ENCODE results near the gene TBC1D22B.
"Not testable (repeated sequence)": the region's sequence is repeated elsewhere in the genome, so short reads cannot be mapped to it uniquely, and the experiment has no call there.

TBC1D22B gene

GRCh38 chr6:37303091-37303660, 45.6 kb downstream of the TBC1D22B start:
- DNase-seq (ENCODE audit: low read depth in 2 of 2) = no peak

- DNase-seq (ENCODE audit: low read depth in 2 of 2) = no peak
These were observed 46.4 kb downstream of the TBC1D22B start for GRCh38 chr6:37303891-37304503.

GRCh38 chr6:37304766-37305165, 47.2 kb downstream of the TBC1D22B start:
- no peak for DNase-seq (ENCODE audit: low read depth in 2 of 2)

GRCh38 chr6:37305841-37306425, 48.4 kb downstream of the TBC1D22B start:
- no peak for DNase-seq (ENCODE audit: low read depth in 2 of 2)

GRCh38 chr6:37306624-37307222, 49.2 kb downstream of the TBC1D22B start:
- no peak for DNase-seq (ENCODE audit: low read depth in 2 of 2)

DNA sequence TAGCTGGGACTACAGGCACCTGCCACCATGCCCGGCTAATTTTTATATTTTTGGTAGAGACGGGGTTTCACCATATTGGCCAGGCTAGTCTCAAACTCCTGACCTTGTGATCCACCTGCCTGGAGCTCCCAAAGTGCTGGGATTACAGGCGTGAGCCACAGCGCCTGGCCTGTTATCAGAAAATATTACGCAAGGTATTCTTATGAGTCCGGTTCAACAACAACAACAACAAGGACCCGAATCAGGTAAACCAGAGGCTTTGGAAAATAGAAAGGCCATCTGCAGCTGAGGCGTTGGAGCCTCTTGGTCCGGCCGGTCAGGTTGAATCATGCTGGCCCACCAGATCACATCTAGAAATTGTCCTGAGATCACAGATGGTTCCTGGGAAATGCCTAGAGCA, 49.9 kb downstream of the TBC1D22B start:
- DNase-seq (ENCODE audit: low read depth in 2 of 2) = not testable (repeated sequence)

DNA sequence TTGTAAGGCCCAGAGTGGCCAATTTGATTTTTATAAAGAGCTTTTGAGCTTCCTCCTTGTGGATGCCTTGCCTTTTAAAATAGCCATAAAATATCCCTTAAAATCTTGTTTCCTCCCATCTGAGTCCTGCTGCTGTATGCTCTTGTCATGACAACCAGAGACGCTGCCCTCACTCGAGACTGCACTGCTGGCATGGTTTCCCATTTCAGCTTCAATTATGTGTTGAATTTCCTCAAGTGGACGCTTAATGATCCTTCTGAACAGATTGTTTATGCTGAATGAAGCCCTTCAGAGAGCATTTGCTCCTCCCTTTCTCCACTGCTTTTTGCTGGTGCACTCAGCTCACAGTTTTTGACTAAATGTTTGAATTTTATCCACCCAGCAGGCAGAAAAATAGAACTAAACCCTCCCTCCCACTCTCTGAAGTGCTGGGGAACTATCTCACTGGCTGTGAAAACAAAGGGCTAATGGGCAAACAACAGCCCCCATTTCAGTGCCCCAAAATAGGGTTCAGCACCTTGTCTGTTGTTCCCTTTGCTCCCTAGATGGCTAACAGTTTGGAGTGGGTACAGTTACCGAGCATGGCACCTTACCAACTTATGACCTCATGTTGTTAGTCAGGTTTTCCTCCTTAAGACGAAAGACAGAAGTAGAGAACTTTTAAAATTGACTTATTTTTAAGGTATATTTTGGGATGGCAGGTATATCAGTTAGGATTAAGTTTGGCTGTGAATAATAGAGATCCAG, 50.7 kb downstream of the TBC1D22B start:
- no peak for DNase-seq (ENCODE audit: low read depth in 2 of 2)

- DNase-seq (ENCODE audit: low read depth in 2 of 2) = no peak
These were observed 51.5 kb downstream of the TBC1D22B start for GRCh38 chr6:37309046-37309445.

DNA sequence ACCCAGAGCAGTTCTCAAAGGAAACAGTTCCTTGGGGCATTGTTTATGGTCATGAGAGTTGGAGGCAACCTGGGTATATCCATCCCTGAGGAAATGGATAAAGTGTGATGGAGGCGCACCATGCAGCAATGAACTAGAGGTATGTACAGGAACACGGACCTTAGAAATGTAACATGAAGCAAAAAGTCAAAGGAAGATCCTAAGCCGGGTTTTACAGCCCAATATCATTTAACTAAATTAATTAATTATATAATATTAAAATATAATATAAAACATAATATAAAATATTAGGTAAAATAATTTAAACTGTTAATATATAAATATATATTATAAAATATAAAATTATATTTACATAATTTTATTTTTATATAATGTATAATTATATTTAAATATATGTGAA, 52.1 kb downstream of the TBC1D22B start:
- DNase-seq (ENCODE audit: low read depth in 2 of 2) = no peak

DNA sequence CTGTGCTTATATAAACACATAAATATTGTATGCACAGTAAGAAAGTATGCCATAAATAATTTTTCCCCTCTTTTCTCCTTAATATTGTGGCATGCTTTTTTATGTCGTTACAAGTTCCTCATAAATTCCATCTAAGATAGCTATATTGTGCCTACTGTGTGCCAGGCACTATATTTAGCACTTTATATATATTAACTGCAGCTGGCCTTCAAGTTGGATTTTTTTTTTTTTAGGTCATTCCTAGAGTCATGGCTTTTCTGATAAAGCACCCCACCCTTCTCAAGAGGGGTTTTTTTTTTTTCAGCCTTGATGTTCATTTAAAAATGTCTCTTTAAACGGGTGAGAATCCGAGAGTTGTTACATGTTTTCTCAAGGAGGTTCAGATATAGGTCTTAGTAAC, 53.4 kb downstream of the TBC1D22B start:
- DNase-seq (ENCODE audit: low read depth in 2 of 2) = no peak

DNA sequence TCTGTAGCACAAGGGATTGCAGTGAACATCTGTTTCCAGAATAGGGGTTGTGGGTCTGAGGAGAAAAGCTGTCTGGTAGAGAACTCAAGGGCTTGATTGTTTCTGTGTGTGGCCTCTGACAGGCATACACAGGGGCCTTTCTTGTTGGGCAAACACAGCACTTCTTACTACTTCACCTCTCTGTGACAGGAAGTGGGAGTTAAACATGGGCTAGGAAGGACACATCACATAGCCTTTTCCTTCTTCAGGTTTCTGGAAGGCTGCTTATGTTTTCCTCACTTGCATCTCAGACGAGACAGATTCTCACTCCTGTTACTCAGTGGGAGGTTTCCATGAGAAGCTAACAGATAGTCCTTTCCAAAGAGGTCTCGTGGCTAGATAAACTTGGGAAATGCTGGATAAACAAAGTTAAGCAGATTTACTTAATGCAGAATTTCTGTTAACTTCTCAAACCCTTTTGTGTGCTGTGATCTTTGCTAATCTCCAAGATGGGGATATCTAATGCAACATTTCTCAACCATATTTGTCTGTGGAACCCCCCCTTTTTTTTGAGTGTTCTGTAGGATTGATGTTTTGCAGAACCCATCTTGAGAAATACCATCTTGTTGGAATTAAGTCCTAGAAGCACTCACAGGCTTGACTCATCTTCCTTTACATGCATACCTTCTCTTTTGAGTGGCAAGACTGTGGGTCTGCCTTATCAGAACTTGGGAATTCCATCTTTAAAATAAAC, 54.3 kb downstream of the TBC1D22B start:
- no peak for DNase-seq (ENCODE audit: low read depth in 2 of 2)

DNA sequence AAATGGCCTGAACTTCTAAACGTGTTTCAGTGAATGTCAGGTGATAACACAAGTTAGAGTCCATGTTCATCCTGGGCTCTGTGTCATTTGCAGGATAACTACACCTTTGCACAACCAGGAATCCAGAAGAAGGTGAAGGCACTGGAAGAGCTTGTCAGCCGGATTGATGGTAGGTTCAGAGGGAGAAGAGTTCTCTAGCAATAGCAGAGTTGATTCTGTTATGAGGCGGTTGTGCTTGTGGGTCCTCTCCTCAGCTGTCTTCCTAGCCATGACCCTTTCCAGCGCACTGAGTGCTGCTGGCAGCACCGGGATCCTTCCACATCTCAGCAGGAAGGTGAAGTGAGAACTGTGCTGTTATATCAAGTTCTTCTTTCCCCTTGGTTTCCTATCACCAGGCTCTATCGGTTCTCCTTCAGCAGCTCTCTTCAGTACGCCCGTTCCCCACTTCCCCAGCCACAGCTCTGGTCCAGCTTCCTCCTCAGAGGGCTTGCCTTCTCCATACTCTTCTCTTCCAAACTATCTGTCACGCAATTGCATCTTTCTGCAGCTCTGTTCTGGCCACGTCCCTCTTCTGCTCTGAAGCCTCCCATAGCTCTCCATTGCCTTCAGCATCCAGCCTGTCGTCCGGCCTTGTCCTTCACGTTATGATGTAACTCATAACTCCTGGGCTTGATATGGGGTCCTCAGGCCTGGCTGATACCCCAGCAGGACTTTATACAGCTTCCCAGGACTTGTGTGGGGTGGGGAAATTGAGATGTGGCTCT, 56.3 kb downstream of the TBC1D22B start:
- no peak for DNase-seq (ENCODE audit: low read depth in 2 of 2)

GRCh38 chr6:37314487-37315156, 57.0 kb downstream of the TBC1D22B start:
- DNase-seq (ENCODE audit: low read depth in 2 of 2) = peak in 1 of 2 donors; percentile 5

DNA sequence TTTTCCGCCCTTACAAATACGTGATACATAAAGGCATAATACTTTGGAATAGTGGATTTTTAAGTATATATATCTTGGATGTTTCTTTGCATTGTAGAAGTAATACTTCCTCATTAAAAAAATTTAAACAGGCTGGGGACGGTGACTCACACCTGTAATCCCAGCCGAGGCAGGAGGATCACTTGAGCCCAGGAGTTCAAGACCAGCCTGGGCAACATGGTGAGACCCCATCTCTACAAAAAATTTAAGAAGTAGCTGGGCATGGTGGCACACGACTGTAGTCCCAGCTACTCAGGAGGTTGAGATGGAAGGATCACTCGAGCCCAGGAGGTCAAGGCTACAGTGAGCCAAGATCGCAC, 57.6 kb downstream of the TBC1D22B start:
- DNase-seq (ENCODE audit: low read depth in 2 of 2) = no peak

DNA sequence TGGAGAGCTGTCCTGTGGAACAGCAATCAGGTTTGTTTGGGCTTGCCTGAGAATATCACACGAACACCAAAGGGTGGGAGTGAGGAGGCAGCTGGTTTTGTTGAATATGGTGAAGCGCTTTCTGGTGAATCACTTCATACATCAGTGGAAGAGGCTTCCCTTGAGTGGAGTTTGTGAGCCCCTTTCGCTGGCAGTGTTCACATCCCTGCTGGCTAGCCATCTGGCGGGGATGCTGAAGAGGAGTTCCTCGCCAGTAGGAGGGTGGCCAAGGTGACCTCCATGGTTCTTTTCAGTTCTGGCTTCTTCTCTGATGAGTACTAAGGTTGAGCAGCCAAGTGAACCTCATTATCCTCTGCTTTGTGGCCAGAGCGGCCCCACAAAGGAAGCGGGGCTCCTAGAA, 58.5 kb downstream of the TBC1D22B start:
- DNase-seq (ENCODE audit: low read depth in 2 of 2) = no peak

- DNase-seq (ENCODE audit: low read depth in 2 of 2) = no peak
These were observed 59.9 kb downstream of the TBC1D22B start for GRCh38 chr6:37317312-37318038.

DNA sequence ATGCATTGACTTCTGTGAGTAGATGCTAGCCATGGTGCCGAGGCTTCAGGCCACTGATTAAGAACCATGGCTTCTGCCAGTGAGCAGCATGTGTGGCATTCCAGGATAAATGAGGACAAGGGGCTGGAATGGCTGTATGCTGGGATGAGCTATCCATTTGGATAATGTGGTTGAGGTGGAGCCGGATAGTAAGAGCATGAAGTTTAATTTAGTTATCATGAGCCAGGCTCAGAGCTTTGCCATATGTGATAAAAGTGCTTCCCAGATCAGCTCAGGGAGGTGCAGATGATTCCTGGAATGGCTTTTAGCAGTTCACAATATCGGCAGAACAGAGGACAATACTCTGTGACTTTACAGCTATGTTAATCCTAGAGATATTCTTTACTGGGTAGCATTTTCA, 61.6 kb downstream of the TBC1D22B start:
- no peak for DNase-seq (ENCODE audit: low read depth in 2 of 2)

GRCh38 chr6:37319856-37320480, 62.4 kb downstream of the TBC1D22B start:
- DNase-seq (ENCODE audit: low read depth in 2 of 2) = no peak

DNA sequence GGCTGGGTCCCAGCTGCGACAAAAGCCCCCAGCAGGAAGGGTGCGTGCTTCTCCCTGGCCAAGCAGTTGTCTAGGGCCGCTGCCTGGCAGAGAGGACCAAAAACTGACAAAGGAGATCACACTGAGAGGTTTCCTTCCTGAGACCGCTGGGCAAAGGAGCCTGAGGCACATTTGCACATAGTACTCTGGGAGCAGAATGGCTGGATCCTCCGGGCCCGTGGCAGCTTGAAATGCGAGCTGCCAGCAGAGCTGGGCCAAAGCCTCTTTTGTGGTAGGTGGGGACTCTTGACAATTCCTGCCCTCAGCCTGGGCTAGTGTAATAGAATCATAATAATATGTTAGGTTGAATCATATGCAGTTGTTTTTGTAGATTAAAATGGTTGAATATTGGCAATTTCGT, 63.1 kb downstream of the TBC1D22B start:
- DNase-seq (ENCODE audit: low read depth in 2 of 2) = no peak

Measured in stimulated activated CD8-positive, alpha-beta memory T cell treated with anti-CD3 and anti-CD28 coated beads, Interleukin-15, amount 100 ng/mL, for 4 hours (primary cell).